Measurements from ENCODE around the gene DPP4. TPM values are rescaled to one million over a fixed set of nuclear protein-coding genes. Genes with fewer than 3 reads are reported as not detected.

Gene DPP4
- total RNA-seq, 1 experiment from 2014 or later = 22.0 TPM

DNA sequence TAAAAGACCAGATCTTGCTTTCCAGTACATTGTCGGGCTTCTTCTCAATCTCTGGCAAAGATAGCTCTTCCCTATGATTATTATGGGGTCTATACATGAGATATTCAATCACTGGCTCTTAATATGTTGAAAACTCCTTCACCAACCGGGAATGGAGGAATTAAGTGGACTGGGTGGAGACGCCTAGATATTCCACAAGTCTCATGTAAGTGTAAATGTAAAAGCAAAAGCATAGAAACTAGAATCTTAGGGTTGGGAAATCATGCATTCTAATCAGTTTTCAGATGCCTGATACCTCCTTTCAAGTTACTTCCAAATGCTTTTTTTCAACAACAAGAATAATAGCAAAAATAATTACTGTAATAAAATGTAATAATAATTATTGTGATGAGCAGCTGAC is 38.0 kb downstream of the DPP4 start:
- no peak for DNase-seq (ENCODE audit: low read depth)
- in situ Hi-C loops (cut with HindIII; ENCODE audit: low pct_unique_long_range_greater_than_20kb, low sequenced_read_pairs) = no loop called here

DNA sequence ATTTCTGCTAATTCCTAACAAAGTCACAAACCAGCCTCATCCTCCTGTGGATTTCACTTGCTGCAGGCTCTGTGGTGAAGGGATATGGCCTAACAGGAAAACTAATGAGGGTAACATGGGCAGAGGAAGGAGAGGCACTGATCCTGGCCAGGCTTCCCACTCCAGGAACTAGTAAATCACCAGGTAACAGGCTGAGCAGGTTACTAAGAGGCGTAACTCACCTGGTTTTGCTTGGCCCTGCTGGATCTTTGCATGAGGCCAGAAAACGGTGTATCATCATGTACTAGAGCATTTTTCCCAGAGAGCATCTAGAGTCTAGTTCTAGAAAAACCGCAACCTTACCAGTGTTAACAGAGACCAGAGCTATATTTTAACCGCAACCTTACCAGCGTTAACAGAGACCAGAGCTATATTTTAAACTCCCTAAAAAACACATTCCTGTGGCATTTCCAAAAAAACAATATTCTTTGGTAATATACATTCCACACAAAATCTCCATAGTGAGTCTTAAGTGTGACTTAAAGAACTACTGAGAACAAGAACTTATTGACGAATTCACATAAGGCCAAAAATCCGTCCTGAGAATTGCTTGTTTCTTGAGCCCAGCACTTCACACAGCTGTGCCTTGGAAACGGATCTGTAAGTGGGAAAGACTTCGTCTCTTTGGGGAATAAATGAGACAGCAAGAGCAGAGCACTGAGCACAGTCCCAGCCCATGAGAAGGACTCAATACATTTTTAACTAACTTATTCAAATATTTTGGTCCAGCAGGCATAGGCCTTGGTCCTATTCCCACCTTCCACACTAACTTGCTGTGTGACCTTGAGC is 43.4 kb downstream of the DPP4 start:
- DNase-seq (ENCODE audit: low read depth) = no peak
- in situ Hi-C loops (cut with HindIII; ENCODE audit: low pct_unique_long_range_greater_than_20kb, low sequenced_read_pairs) = no loop called here

DNA sequence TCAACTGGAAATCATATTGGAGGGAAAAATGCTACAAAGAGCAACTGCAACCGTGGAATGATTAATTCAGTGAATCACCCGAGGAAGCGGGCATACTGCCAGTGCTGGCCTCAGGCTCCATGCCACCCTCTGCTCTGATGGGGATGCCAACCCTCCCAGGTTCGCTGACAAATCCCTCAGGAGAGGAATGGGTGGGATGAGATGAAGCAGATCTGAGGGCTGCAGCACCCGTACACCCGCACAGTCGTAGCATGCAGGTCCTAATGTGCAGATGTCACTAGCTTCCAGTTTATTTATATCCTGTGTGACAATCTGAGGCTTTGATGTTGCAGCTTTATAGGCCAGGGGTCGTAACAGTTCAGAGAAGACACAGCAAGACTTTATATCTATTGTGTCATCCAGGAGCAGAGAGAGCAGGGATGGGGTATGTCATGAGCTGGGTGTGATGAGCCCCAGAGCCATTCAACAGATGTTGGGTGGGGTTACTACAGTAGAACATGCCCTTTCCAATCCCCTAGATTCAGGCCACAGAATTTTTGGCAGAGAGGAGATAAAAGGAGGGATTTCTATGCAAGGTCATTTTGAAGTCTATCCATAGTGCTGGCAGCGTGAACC is 44.6 kb downstream of the DPP4 start:
- peak; percentile 71 for DNase-seq (ENCODE audit: low read depth)
- in situ Hi-C loops (cut with HindIII; ENCODE audit: low pct_unique_long_range_greater_than_20kb, low sequenced_read_pairs) = no loop called here

DNA sequence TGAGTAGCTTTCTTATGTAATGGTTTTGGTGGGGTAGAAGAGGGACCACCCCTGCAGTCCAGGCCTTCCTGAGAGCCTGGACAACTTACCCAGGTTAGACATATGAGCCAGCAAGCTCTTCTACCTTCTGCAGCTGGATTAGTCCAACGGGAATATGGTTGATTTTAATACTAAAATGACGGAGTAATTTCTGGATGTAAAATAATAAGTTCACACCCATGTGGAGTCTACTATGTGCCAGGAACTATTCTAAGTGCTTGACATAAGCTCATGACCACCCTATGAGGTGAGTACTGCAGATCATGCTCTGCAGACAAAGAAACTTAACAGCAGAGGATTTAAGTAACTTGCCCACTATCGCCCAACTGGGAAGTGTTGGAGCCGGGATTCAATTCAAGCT is 45.5 kb downstream of the DPP4 start:
- DNase-seq (ENCODE audit: low read depth) = no peak
- in situ Hi-C loops (cut with HindIII; ENCODE audit: low pct_unique_long_range_greater_than_20kb, low sequenced_read_pairs) = no loop called here

DNA sequence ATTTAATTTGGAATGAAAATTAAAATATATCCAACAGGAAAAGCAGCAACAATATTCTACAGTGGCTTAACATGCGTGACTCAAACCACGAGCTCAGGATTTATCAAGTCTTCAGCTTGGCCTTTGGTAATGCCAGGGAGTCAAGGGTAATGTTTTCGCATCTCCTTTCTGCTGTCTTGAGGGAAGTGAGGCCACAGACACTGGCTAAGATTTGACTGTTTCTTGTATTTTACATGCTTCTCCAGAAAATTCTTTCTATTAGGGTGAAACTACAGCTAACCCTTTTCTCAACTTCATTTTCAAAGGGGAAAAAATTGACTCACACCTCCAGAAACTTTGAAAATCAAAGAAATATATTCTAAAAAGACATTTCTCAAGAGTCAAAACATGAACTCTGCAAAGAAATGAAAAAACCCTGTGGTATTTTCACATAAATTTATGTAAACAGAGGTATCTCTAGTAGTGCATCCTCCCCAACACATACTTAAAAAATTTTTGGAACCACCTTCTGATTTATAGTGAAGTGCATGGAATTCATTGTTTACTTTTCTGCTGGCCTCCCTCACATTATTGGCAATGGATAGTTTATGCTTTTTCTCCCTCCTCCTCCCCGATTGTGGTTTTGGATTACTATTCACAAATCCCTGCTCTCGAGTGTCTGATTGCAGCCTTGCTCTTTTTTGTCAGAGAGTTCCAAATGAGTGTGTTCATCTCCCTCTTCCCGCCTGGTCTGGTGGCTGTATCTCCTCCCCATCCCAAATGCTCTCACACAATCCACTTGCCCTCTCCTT is 48.7 kb downstream of the DPP4 start:
- DNase-seq (ENCODE audit: low read depth) = no peak
- in situ Hi-C loops (cut with HindIII; ENCODE audit: low pct_unique_long_range_greater_than_20kb, low sequenced_read_pairs) = no loop called here

DNA sequence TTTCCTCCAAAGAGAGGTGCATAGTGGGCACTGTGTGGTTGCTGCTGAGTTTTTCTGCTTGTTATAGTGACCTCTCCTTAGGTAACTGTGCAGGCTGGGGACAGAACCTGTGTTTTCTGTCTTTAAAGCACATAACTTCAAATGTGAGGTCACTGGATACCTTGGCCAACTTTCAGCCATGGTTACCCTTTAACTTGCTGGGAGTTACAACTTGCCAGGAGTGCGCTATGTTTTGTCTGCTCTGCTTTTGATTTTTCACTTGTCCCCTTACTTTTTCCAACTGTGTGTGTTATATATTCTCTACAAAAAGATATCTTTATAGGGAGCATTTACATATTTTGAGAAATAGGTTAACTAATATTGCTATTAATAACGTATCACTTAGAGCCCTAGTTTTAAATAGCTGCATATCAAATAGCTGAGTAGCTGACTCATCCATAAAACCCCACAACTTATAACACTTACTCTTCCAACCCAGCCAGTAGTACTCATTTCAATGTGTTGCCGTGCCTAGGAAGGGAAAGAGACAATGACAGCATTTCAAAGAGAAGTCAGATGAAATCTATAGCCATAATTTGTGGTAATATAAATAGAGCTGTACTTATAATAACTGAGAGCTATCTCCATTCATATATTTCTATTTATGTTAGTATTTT is 51.6 kb downstream of the DPP4 start:
- peak; percentile 63 for DNase-seq (ENCODE audit: low read depth)
- in situ Hi-C loops (cut with HindIII; ENCODE audit: low pct_unique_long_range_greater_than_20kb, low sequenced_read_pairs) = no loop called here

DNA sequence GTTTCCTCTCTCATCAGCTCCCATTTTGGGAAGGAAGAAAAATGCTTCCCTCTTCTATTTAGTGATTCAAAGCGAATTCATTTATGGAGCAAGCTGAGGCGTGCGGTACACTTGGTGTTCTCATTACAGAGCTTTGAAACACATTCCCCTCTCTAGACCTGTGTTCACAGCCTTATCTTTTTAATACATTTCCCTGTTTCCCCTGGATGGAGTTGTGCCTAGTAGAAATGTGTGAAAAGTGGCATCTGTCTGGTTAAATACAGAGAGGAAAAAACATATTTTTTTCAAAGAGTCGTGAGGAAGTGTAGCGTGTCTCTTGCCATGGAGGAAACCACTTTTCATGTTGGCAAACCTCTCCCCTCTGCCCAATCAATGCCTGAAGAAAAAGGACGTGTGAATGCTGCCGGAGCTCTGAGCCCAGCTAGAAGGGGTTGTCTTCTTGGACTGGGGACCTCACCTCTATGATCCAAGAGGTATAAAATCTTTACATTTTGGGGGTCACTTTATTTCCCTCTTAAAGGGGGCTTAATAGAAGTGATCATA is 52.4 kb downstream of the DPP4 start:
- DNase-seq (ENCODE audit: low read depth) = no peak
- in situ Hi-C loops (cut with HindIII; ENCODE audit: low pct_unique_long_range_greater_than_20kb, low sequenced_read_pairs) = no loop called here

DNA sequence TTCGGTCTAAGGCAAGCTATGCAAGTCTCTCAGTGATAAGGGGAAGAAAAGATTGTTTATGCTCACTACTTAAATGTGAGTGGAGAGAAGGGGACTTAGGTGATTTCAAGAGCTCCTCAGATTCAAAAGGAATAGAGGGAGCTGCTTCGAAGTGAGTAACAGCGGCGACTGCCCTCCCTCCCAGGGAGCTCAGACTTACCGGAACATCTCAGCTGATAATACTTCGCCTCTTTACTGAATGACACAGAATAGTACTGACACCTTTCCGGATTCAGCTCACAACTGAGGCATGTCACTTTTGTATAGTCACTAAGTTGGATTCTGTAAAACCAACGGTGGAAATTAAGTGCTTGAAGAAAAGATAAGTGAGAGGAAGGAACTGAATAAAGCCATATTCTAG is 55.5 kb downstream of the DPP4 start:
- in situ Hi-C loops (cut with HindIII; ENCODE audit: low pct_unique_long_range_greater_than_20kb, low sequenced_read_pairs) = no loop called here
- no peak for DNase-seq (ENCODE audit: low read depth)

DNA sequence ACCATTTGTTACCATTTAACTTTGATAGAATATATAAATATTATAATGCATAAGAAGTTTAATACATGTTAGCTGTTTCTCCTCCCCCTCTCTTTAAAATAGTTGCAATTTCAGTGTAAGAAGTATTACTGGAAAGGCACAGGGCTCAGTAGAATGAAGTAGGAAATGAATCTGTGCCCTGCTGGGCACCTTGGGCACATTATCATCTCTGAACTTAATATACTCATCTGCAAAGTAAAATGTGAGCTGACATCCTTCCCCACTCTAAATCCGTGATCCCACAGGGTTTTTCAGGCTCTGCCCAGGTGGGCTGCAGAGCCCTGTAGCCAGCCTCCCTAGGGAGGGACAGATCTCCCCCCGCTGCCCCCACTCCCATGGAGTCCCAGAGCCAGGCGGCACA is 56.8 kb downstream of the DPP4 start:
- in situ Hi-C loops (cut with HindIII; ENCODE audit: low pct_unique_long_range_greater_than_20kb, low sequenced_read_pairs) = no loop called here

DNA sequence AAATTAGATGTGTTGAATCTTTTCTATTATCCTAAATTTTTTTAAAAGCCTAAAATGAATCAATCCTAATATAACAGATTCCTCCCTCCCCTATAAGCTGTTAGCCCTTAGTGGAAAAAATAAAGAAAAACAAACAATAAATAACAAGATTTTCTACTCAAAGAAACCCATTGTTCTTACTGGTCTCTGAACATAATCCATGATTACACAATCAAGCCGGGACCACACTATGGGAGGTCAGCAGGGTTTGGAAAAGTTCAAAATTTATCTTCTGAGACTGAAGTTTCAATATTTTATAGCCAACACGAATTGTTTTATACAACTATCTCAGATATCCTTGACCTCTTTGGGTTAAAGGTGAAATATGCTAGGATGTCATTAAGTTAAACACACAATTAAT is 57.9 kb downstream of the DPP4 start:
- in situ Hi-C loops (cut with HindIII; ENCODE audit: low pct_unique_long_range_greater_than_20kb, low sequenced_read_pairs) = no loop called here
- DNase-seq (ENCODE audit: low read depth) = no peak

More for the DNA sequence above, 56.8 kb downstream of the DPP4 start:
- DNase-seq (ENCODE audit: low read depth) = no peak

DNA sequence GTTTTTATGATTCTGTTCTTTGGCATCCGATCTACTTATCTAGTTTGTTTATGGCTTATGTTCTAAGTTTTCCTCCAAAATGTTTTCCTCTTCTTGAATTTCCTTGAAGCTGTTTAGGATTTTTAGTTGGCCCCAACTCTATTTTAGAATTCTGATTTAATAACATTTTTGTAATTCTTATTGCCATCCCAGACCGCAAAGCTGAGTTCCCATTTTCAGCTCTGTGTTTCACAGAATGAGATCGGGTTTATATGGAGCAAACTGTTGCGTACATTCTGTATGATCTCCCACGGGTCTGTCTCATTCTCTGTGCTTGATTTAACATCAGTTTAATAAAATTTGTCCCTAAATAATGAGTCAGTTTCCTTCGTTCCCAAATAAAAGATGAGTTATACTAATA is 59.3 kb downstream of the DPP4 start:
- DNase-seq (ENCODE audit: low read depth) = no peak
- in situ Hi-C loops (cut with HindIII; ENCODE audit: low pct_unique_long_range_greater_than_20kb, low sequenced_read_pairs) = no loop called here

DNA sequence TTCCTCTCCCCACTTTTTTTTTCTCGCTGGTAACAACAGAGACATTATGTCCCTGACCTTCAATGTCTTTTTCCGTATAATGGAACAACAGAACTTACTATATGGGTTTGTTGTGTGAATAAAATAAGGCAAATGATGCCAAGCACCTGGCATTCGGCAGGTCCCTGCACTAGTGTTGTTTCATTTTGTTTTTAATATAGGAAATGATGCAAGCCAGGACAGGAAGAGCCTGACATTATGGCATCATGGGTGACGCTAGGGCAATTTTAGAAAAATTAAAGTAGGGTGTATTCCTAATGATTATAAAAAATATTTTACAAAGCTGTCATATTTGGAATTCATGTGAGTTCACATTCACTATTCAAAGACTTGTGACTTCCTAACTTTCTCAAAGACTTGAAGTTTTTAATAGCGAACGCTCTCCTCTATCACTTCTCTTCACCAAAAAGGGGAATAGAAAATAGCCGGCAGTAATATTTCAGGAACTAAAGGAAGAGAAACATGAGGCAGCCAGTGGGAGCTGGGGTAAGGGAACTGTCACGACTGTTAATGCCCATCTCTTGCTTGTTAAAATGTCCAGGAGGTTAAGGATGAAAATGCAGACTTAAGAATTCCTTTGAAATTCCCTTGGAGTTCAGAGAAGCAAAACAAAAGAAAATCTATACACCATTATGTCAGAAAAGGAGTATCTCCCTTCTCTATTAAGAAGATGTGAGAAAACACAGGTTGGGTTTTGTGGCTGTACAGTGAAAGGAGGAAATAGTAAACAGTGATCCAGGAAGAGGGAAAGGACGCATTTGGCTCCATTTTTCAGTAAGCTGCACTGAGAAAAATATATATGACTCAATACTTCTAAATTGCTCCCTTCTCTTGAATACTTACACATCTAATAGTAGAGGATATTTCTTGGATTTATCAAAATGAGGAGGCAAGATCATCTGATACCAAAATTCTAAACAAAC is 60.2 kb downstream of the DPP4 start:
- DNase-seq (ENCODE audit: low read depth) = no peak
- in situ Hi-C loops (cut with HindIII; ENCODE audit: low pct_unique_long_range_greater_than_20kb, low sequenced_read_pairs) = no loop called here

DNA sequence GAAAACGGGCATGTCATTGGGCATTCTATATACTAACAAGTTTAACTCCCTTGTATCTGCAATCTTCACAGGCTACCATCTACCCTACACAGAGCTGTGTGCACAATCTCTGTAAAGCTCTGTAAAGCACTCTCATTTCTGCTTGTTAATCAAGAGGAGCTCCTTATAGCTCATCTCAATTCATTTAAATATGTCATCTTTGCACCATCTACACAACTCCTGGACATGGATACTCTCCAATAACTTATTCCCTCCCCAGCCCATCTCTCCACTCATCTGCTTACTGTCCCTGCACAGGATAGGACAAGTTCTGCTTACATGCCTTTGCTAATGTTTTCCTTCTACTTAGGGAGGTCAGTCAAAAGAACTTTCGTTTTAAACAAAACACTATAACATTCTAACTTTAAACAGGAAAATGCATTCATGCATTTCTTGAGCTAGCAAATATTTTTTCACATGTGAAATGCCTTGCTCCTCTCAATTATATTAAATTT is 61.4 kb downstream of the DPP4 start:
- in situ Hi-C loops (cut with HindIII; ENCODE audit: low pct_unique_long_range_greater_than_20kb, low sequenced_read_pairs) = no loop called here
- DNase-seq (ENCODE audit: low read depth) = no peak

DNA sequence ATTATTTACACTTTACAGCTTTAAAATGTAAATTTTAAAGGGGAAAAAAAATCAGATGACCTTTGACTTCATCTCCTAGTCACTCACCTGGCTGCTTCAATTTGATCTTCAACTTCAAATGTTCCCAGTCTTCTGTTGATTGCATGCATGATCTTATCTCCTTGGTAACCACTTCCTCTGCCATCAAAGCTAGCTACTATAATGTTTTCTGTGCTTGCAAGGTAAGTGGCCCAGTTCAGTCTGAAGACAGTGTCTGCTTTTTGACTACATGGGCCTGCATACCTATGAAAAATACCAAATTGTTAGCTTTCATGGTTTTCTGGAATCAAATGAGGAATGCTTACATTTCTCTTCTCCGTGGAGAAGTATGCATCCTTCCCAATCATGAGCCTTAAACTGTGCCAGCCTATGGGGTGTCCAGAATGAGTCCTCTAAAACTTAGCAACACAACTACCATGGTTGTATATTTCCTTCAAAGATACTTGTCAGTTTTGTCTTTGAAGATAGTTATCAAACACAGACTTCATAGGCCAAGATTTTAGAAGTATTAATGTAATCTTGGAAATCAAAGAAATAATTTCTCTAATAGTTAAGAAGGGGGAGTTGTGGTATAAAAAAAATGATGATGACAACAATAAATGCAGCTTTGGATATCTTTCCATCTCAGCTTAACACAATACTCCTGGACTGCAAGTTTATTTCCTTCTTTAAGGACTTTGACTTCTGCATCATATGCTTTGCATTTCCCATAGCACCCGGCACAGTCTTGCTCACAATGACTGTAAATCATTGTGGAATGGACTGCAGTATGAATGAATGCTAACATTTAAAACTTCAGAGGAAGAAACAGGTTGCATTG is 62.1 kb downstream of the DPP4 start:
- DNase-seq (ENCODE audit: low read depth) = no peak
- in situ Hi-C loops (cut with HindIII; ENCODE audit: low pct_unique_long_range_greater_than_20kb, low sequenced_read_pairs) = no loop called here

DNA sequence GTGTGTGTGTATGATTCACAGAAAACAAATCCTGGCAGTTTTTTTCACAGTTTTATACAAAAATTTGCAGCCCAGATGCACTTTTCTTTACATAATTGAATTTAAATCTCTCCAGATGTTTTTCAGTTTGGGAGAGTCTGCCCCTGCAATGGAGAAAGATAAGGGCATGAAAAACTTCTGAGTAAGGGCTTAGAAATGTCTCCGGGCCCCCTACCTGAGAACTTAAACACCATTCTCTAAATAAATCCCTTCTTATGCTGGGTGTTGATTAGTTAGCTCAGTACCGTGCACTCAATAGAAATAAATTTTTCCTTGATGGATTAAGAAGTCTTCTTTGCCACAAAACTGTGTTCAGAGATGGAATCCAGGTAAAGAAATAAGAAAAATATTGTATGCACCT is 64.5 kb downstream of the DPP4 start:
- no peak for DNase-seq (ENCODE audit: low read depth)
- in situ Hi-C loops (cut with HindIII; ENCODE audit: low pct_unique_long_range_greater_than_20kb, low sequenced_read_pairs) = no loop called here

DNA sequence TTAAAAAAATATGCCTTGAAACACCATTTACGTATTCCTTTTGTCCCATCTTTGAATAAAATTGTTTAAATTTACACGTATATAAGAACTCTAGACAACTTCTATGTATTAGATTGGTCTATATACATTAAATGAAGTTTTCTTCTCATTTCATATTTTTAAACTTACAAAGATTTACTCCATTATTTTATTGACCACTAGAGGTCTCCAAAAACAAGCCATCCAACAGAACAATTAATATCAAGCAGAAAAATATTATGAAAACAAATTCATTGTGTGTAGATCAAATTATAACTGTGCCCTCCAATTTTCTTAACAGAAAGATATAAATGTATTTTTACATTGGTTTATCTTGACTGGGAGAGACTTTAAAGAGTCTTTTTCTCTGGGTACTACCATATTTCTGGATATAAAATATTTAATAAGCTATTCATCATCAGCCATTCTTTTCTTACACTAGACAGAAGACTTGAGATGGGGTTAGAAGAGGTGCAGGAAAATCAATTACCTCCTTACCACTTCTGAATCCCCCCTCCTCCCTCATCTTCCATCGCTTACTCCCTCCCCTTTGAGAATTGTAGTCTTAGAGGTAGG is 66.5 kb downstream of the DPP4 start:
- in situ Hi-C loops (cut with HindIII; ENCODE audit: low pct_unique_long_range_greater_than_20kb, low sequenced_read_pairs) = no loop called here
- no peak for DNase-seq (ENCODE audit: low read depth)

Data from Caki2 (cell line).